ENCODE data around the gene NLE1.

NLE1 gene

DNA sequence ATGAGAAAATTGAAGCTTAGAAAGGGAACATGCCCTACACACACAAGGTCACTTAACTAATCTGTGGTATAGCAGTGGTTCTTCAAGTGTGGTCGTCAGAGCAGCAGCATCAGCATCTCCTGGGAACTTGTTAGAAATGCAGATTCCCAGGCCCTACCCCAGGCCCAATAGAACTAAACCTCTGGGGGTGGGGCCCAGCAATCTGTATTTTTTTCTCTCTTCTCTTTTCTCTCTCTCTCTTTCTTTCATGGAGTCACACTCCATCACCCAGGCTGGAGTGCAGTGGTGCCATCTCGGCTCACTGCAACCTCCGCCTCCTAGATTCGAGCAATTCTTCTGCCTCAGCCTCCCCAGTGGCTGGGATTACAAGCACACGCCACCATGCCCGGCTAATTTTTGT is 3.9 kb downstream of the NLE1 start:
- peaks cover 2% of the 10 kb centered on the region; the same call in 1 of the 2 replicates for H3K36me3 ChIP-seq (ENCODE audit: low read length)
- peaks cover 23% of the 10 kb centered on the region for H3K79me2 ChIP-seq (ENCODE audit: insufficient read depth, low read length)
- no peaks in the 10 kb centered on the region for H4K20me1 ChIP-seq (ENCODE audit: low read depth, low read length)
- no peak for TF ChIP-seq CTCF (IDR thresholded peaks at IDR 0.05; ENCODE audit: insufficient read depth, low read length, poor library complexity, severe bottlenecking)
- TF ChIP-seq EZH2phosphoT487 (conservative IDR thresholded peaks at IDR 0.05; ENCODE audit: low read length): no peak
- no peak overlapping the region for H3K27ac ChIP-seq (ENCODE audit: low read depth, low read length)
- no peaks in the 10 kb centered on the region for H3K9me2 ChIP-seq (replicated peaks; ENCODE audit: insufficient read depth, low read length)
- no peak overlapping the region for H3K4me2 ChIP-seq (ENCODE audit: low read depth, low read length, poor library complexity, severe bottlenecking)
- no peaks in the 10 kb centered on the region for H3K9me3 ChIP-seq (ENCODE audit: insufficient read depth, low read length)
- H2AFZ ChIP-seq (ENCODE audit: low read depth, low read length, severe bottlenecking): no peak overlapping the region
- H3K9ac ChIP-seq (ENCODE audit: low read length): no peak overlapping the region
- no peak overlapping the region for H3K4me3 ChIP-seq (ENCODE audit: insufficient read depth, low read length, poor library complexity, severe bottlenecking)
- 0 out of 2 replicates have a peak, but pooled peaks cover 3% of the 10 kb centered on the region for H3F3A ChIP-seq (ENCODE audit: insufficient read depth)
- no peaks in the 10 kb centered on the region for H3K27me3 ChIP-seq (ENCODE audit: low read length)

DNA sequence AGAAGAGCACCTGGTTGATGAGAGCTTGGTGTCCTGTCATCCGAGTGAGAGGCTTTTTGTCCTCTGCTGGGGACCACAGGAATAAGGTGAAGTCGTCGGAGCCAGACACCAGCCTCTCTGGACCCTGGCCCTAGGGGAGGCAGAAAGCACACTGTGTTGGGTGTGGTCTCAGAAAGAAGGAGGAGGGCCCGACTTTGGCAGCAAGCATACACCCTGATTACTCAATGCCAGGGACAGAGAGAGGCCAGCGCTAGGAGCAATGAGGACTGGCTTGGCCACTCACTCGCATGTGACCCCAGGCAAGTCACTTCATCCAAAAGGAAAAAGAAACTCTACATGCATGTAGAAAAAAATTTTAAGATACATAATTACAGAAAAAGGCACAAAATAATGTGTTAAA is 6.8 kb downstream of the NLE1 start:
- H3K27me3 ChIP-seq (ENCODE audit: low read length): no peaks in the 10 kb centered on the region
- no peaks in the 10 kb centered on the region for H3K9me3 ChIP-seq (ENCODE audit: insufficient read depth, low read length)
- no peaks in the 10 kb centered on the region for H3K9me2 ChIP-seq (replicated peaks; ENCODE audit: insufficient read depth, low read length)
- TF ChIP-seq EZH2phosphoT487 (conservative IDR thresholded peaks at IDR 0.05; ENCODE audit: low read length) (no peak), CTCF (IDR thresholded peaks at IDR 0.05; ENCODE audit: insufficient read depth, low read length, poor library complexity, severe bottlenecking) (no peak)
- peaks cover 2% of the 10 kb centered on the region; the same call in 1 of the 2 replicates for H3K36me3 ChIP-seq (ENCODE audit: low read length)
- H4K20me1 ChIP-seq (ENCODE audit: low read depth, low read length): no peaks in the 10 kb centered on the region
- no peak overlapping the region for H3K4me3 ChIP-seq (ENCODE audit: insufficient read depth, low read length, poor library complexity, severe bottlenecking)
- no peak overlapping the region for H3K9ac ChIP-seq (ENCODE audit: low read length)
- H3F3A ChIP-seq (ENCODE audit: insufficient read depth): 0 out of 2 replicates have a peak, but pooled peaks cover 3% of the 10 kb centered on the region
- H3K79me2 ChIP-seq (ENCODE audit: insufficient read depth, low read length): peaks cover 5% of the 10 kb centered on the region
- no peak overlapping the region for H3K4me2 ChIP-seq (ENCODE audit: low read depth, low read length, poor library complexity, severe bottlenecking)
- H3K27ac ChIP-seq (ENCODE audit: low read depth, low read length): no peak overlapping the region
- H2AFZ ChIP-seq (ENCODE audit: low read depth, low read length, severe bottlenecking): no peak overlapping the region

GRCh38 chr17:35132816-35133550 is 9.1 kb downstream of the NLE1 start:
- H3F3A ChIP-seq (ENCODE audit: insufficient read depth): 0 out of 2 replicates have a peak, but pooled peaks cover 3% of the 10 kb centered on the region
- H4K20me1 ChIP-seq (ENCODE audit: low read depth, low read length): no peaks in the 10 kb centered on the region
- H3K79me2 ChIP-seq (ENCODE audit: insufficient read depth, low read length): no peaks in the 10 kb centered on the region
- no peaks in the 10 kb centered on the region for H3K27me3 ChIP-seq (ENCODE audit: low read length)
- peaks cover under 1% of the 10 kb centered on the region; the same call in 1 of the 2 replicates for H3K36me3 ChIP-seq (ENCODE audit: low read length)
- no peak overlapping the region for H3K27ac ChIP-seq (ENCODE audit: low read depth, low read length)
- H3K9ac ChIP-seq (ENCODE audit: low read length): no peak overlapping the region
- H3K4me2 ChIP-seq (ENCODE audit: low read depth, low read length, poor library complexity, severe bottlenecking): no peak overlapping the region
- no peak overlapping the region for H3K4me3 ChIP-seq (ENCODE audit: insufficient read depth, low read length, poor library complexity, severe bottlenecking)
- no peaks in the 10 kb centered on the region for H3K9me3 ChIP-seq (ENCODE audit: insufficient read depth, low read length)
- H3K9me2 ChIP-seq (replicated peaks; ENCODE audit: insufficient read depth, low read length): no peaks in the 10 kb centered on the region
- no peak overlapping the region for H2AFZ ChIP-seq (ENCODE audit: low read depth, low read length, severe bottlenecking)
- TF ChIP-seq CTCF (IDR thresholded peaks at IDR 0.05; ENCODE audit: insufficient read depth, low read length, poor library complexity, severe bottlenecking): no peak

Data from SU-DHL-6 (cell line).